ENCODE measurements around the gene BMPR1B. TPM values are rescaled to one million over a fixed set of nuclear protein-coding genes. Genes with fewer than 3 reads are reported as not detected.
"Not testable (repeated sequence)": the region's sequence is repeated elsewhere in the genome, so short reads cannot be mapped to it uniquely, and the experiment has no call there.

The BMPR1B gene
- total and polyA plus RNA-seq, 12 donors = 0.04 to 7.8 (median 2.5) TPM

- Histone ChIP-seq H3K36me3 (no peaks in the 10 kb centered on the region), H3K27me3 (peaks cover 0 to 3% (median 0%) of the 10 kb centered on the region in 7 donors), H3K27ac (no peak overlapping the region), H3K9me3 (no peaks in the 10 kb centered on the region), H3K4me3 (no peak overlapping the region), H3K4me1 (no peaks in the 10 kb centered on the region)
- no peak for TF ChIP-seq CTCF (IDR thresholded peaks at IDR 0.05)
- ATAC-seq = no peak
- DNase-seq = no peak
- intact Hi-C loops (cut with DNase I) = loop anchor here in 4 of 10 donors (5.0 to 10.0 kb wide), 4 partner anchors 367 to 507 kb away; partner anchors contain the start of gene BMPR1B (in 1 of the 4)
- 82 to 84% methylated on average over 9 of the region's 9 CpGs for WGBS, 2 donors
These were observed 364.2 kb downstream of the BMPR1B start for GRCh38 chr4:95122001-95122400.

GRCh38 chr4:95124906-95125504 lies 367.2 kb downstream of the BMPR1B start:
- ATAC-seq = peak in 3 of 8 donors; percentile 38 to 68 (median 50)
- Histone ChIP-seq H3K27me3 (peaks cover 0 to 3% (median 0%) of the 10 kb centered on the region in 7 donors), H3K4me1 (peaks cover 0 to 7% (median 0%) of the 10 kb centered on the region in 9 donors), H3K27ac (no peak overlapping the region), H3K9me3 (no peaks in the 10 kb centered on the region), H3K4me3 (no peak overlapping the region), H3K36me3 (no peaks in the 10 kb centered on the region)
- TF ChIP-seq CTCF (IDR thresholded peaks at IDR 0.05) = peak in 8 of 9 donors; percentile 20 to 63 (median 44)
- intact Hi-C loops (cut with DNase I) = loop anchor here in 5 of 10 donors (5.0 to 10.0 kb wide), 5 partner anchors 370 to 510 kb away; partner anchors contain the start of gene BMPR1B (in 1 of the 5)
- DNase-seq = peak in 1 of 2 donors; percentile 5
- 57 to 59% methylated on average over 4 of the region's 4 CpGs for WGBS, 2 donors

- DNase-seq (no peak), ATAC-seq (no peak)
- 49 to 63% methylated on average over 4 of the region's 4 CpGs for WGBS, 2 donors
- no peak for TF ChIP-seq CTCF (IDR thresholded peaks at IDR 0.05)
- intact Hi-C loops (cut with DNase I) = loop anchor here in 4 of 10 donors (5.0 to 10.0 kb wide), 4 partner anchors 374 to 514 kb away; partner anchors contain the start of gene BMPR1B (in 1 of the 4)
- H3K36me3 ChIP-seq = no peaks in the 10 kb centered on the region
- no peaks in the 10 kb centered on the region for H3K27me3 ChIP-seq
- no peak overlapping the region for H3K4me3 ChIP-seq
- H3K27ac ChIP-seq = peak overlapping the region in 2 of 10 donors; percentile 27 to 73
- peaks cover 0 to 7% (median 0%) of the 10 kb centered on the region in 9 donors for H3K4me1 ChIP-seq
- H3K9me3 ChIP-seq = peaks cover 0 to 2% (median 0%) of the 10 kb centered on the region in 11 donors
These were observed 371.3 kb downstream of the BMPR1B start for GRCh38 chr4:95129031-95129430.

- Histone ChIP-seq H3K36me3 (no peaks in the 10 kb centered on the region), H3K9me3 (peaks cover 0 to 9% (median 0%) of the 10 kb centered on the region in 11 donors), H3K4me3 (no peak overlapping the region), H3K27me3 (no peaks in the 10 kb centered on the region), H3K4me1 (peaks cover 0 to 7% (median 0%) of the 10 kb centered on the region in 9 donors), H3K27ac (peak overlapping the region in 6 of 10 donors; percentile 10 to 73 (median 30))
- TF ChIP-seq CTCF (IDR thresholded peaks at IDR 0.05) = no peak
- DNase-seq (peak in 1 of 2 donors; percentile 42), ATAC-seq (peak; percentile 75 to 95 (median 86))
- 54 to 55% methylated on average over 7 of the region's 7 CpGs for WGBS, 2 donors
- intact Hi-C loops (cut with DNase I) = loop anchor here in 4 of 10 donors (5.0 to 10.0 kb wide), 4 partner anchors 375 to 515 kb away; partner anchors contain the start of gene BMPR1B (in 1 of the 4)
These were observed 372.1 kb downstream of the BMPR1B start for GRCh38 chr4:95129821-95130311.

GRCh38 chr4:95134016-95134415 lies 376.3 kb downstream of the BMPR1B start:
- intact Hi-C loops (cut with DNase I) = not testable (repeated sequence)
- WGBS, 2 donors = 98 to 99% methylated on average over 4 of the region's 4 CpGs
- peaks cover 0 to 27% (median 0%) of the 10 kb centered on the region in 11 donors for H3K9me3 ChIP-seq

GRCh38 chr4:95139424-95139823 lies 381.7 kb downstream of the BMPR1B start:
- H3K4me1 ChIP-seq; ATAC-seq; H3K27me3 ChIP-seq; H3K27ac ChIP-seq; intact Hi-C loops (cut with DNase I); DNase-seq; H3K36me3 ChIP-seq; H3K4me3 ChIP-seq: not testable (repeated sequence)
- WGBS, 2 donors = 93 to 94% methylated on average over 14 of the region's 14 CpGs
- H3K9me3 ChIP-seq = peaks cover 0 to 33% (median 0%) of the 10 kb centered on the region in 11 donors

More at GRCh38 chr4:95134016-95134415, 376.3 kb downstream of the BMPR1B start:
- H3K36me3 ChIP-seq, H3K27ac ChIP-seq, H3K4me3 ChIP-seq, H3K27me3 ChIP-seq, ATAC-seq, DNase-seq, H3K4me1 ChIP-seq: not testable (repeated sequence)
